C4-2B (cell line): ENCODE results near the gene PDCD5.

Experiments used
- ZFX ChIP-seq: fragments of 450-650 bp; IDR thresholded peaks from 2 replicates; pipeline ENCODE4 v1.6.1; 2017
- TF ChIP-seq, protein P1 (sequence below): fragments of 450-650 bp; conservative IDR thresholded peaks from 2 replicates; pipeline ENCODE4 v1.5.1; 2017; ENCODE audit warnings: mild to moderate bottlenecking

DNA sequence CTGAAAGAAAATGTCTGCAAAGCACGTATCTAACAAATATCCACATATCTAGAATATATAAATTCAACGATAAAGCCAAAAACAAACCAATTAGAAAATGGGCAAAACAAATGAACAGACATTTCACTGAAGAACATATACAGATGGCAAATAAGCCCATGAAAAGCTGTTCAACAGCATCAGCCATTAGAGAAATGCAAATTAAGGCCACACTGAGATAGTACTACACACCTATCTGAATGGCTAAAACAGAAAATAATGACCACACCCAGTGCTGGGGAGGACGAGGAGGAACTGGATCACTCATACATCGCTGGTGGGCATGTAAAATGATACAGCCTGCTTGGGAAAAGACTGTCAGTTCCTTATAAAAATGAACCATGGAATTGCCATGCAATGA, 32.0 kb downstream of the PDCD5 start:
- TF ChIP-seq, protein P1, sequence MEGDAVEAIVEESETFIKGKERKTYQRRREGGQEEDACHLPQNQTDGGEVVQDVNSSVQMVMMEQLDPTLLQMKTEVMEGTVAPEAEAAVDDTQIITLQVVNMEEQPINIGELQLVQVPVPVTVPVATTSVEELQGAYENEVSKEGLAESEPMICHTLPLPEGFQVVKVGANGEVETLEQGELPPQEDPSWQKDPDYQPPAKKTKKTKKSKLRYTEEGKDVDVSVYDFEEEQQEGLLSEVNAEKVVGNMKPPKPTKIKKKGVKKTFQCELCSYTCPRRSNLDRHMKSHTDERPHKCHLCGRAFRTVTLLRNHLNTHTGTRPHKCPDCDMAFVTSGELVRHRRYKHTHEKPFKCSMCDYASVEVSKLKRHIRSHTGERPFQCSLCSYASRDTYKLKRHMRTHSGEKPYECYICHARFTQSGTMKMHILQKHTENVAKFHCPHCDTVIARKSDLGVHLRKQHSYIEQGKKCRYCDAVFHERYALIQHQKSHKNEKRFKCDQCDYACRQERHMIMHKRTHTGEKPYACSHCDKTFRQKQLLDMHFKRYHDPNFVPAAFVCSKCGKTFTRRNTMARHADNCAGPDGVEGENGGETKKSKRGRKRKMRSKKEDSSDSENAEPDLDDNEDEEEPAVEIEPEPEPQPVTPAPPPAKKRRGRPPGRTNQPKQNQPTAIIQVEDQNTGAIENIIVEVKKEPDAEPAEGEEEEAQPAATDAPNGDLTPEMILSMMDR: no peak
- no peak for TF ChIP-seq ZFX
